Neutrophil (primary cell): Measurements from ENCODE around the gene GDPD4.

Experiments
- H3K27ac ChIP-seq: fragments of 200-600 bp; sonication (generic); 2 replicates; pipeline ENCODE4 v1.5.1; 2016; ENCODE audit warnings: mild to moderate bottlenecking, moderate library complexity
- H3K27me3 ChIP-seq: fragments of 200-600 bp; sonication (generic); 2 replicates; pipeline ENCODE4 v1.6.0; 2016; ENCODE audit warnings: mild to moderate bottlenecking
- H3K36me3 ChIP-seq: fragments of 200-600 bp; sonication (generic); 2 replicates; pipeline ENCODE4 v1.5.1; 2017
- H3K4me1 ChIP-seq, 2 experiments: fragments of 200-600 bp in 1 of 2; sonication (generic) in 1 of 2; 1 replicate in 1 of 2; 2 replicates in 1 of 2; pipeline versions ENCODE4 v1.5.1 to v1.6.1; 2013 to 2016; ENCODE audit warnings: low read depth in 1 of 2, low read length in 1 of 2, mild to moderate bottlenecking in 1 of 2, moderate library complexity in 1 of 2; ENCODE audit not compliant: control insufficient read depth in 1 of 2, insufficient read depth in 1 of 2
- H3K4me3 ChIP-seq, 2 experiments: fragments of 200-600 bp in 1 of 2; sonication (generic) in 1 of 2; 1 replicate in 1 of 2; 2 replicates in 1 of 2; pipeline ENCODE4 v1.5.1; 2013 to 2016; ENCODE audit warnings: low read depth in 1 of 2, low read length in 1 of 2, mild to moderate bottlenecking in 1 of 2, moderate library complexity in 1 of 2
- H3K9me3 ChIP-seq: fragments of 200-600 bp; sonication (generic); 2 replicates; pipeline ENCODE4 v1.5.1; 2016
- CTCF ChIP-seq: fragments of 200-600 bp; sonication (generic); IDR thresholded peaks from 2 replicates; pipeline ENCODE4 v1.5.1; 2016; ENCODE audit warnings: antibody characterized with exemption

GDPD4 gene

GRCh38 chr11:77202941-77203900 is 98.3 kb downstream of the GDPD4 start:
- H3K27ac ChIP-seq: no peak overlapping the region
- no peaks in the 10 kb centered on the region for H3K36me3 ChIP-seq
- no peaks in the 10 kb centered on the region for H3K27me3 ChIP-seq
- H3K4me3 ChIP-seq: no peak overlapping the region
- no peaks in the 10 kb centered on the region for H3K9me3 ChIP-seq
- no peak for TF ChIP-seq CTCF
- H3K4me1 ChIP-seq: no peaks in the 10 kb centered on the region

GRCh38 chr11:77201991-77202841 is 99.3 kb downstream of the GDPD4 start:
- TF ChIP-seq CTCF: no peak
- no peaks in the 10 kb centered on the region for H3K36me3 ChIP-seq
- H3K4me1 ChIP-seq: no peaks in the 10 kb centered on the region
- H3K4me3 ChIP-seq: no peak overlapping the region
- H3K27ac ChIP-seq: no peak overlapping the region
- H3K27me3 ChIP-seq: no peaks in the 10 kb centered on the region
- H3K9me3 ChIP-seq: no peaks in the 10 kb centered on the region

- Histone ChIP-seq H3K4me3 (no peak overlapping the region), H3K36me3 (no peaks in the 10 kb centered on the region), H3K9me3 (no peaks in the 10 kb centered on the region), H3K27me3 (no peaks in the 10 kb centered on the region), H3K4me1 (no peaks in the 10 kb centered on the region), H3K27ac (no peak overlapping the region)
- no peak for TF ChIP-seq CTCF
Measured at GRCh38 chr11:77201370-77201769, 100.1 kb downstream of the GDPD4 start.

- no peaks in the 10 kb centered on the region for H3K4me1 ChIP-seq
- no peak for TF ChIP-seq CTCF
- H3K4me3 ChIP-seq: no peak overlapping the region
- no peak overlapping the region for H3K27ac ChIP-seq
- no peaks in the 10 kb centered on the region for H3K27me3 ChIP-seq
- H3K36me3 ChIP-seq: no peaks in the 10 kb centered on the region
- no peaks in the 10 kb centered on the region for H3K9me3 ChIP-seq
Measured at GRCh38 chr11:77200351-77201268, 100.9 kb downstream of the GDPD4 start.
